Sigmoid colon (tissue), 7 donors: ENCODE data around the gene DNAJC15. TPM values are rescaled to one million over a fixed set of nuclear protein-coding genes. Genes with fewer than 3 reads are reported as not detected.

Source experiments
- DNase-seq: peaks from one replicate; pipeline ENCODE4 v3.0.0-alpha.2; 2019
- H3K27ac ChIP-seq, 4 donors: fragments of 200-600 bp; sonication (generic); one replicate each; pipeline ENCODE4 v1.5.1; 2016 to 2019; ENCODE audit warnings: mild to moderate bottlenecking in 1 of 4
- H3K27me3 ChIP-seq, 3 donors: fragments of 200-600 bp; sonication (generic); one replicate each; pipeline ENCODE4 v1.5.1; 2019; ENCODE audit warnings: mild to moderate bottlenecking in 1 of 3
- H3K36me3 ChIP-seq, 4 donors: fragments of 200-600 bp; sonication (generic); one replicate each; pipeline ENCODE4 v1.5.1; 2016 to 2019
- H3K4me1 ChIP-seq, 4 donors: fragments of 200-600 bp; sonication (generic); one replicate each; pipeline ENCODE4 v1.5.1; 2017 to 2019
- H3K4me3 ChIP-seq, 4 donors: fragments of 200-600 bp; sonication (generic); one replicate each; pipeline ENCODE4 v1.5.1; 2017 to 2019; ENCODE audit warnings: mild to moderate bottlenecking in 2 of 4, moderate library complexity in 1 of 4
- H3K9me3 ChIP-seq, 4 donors: fragments of 200-600 bp in 3 of 4; sonication (generic) in 3 of 4; one replicate each; pipeline versions ENCODE4 v1.5.1 to v1.6.1; 2013 to 2019
- EP300 ChIP-seq, 4 donors: sonication (generic); formaldehyde crosslinking; IDR thresholded peaks; one replicate each; pipeline ENCODE4 v1.6.1; 2017; ENCODE audit warnings: antibody characterized with exemption in 4 of 4
- POLR2A ChIP-seq, 2 donors: fragments of 450-650 bp; IDR thresholded peaks; one replicate each; pipeline ENCODE4 v1.6.1; 2016; ENCODE audit warnings: antibody characterized with exemption in 2 of 2, mild to moderate bottlenecking in 2 of 2, moderate library complexity in 2 of 2
- POLR2AphosphoS5 ChIP-seq, 4 donors: sonication (generic); formaldehyde crosslinking; IDR thresholded peaks; one replicate each; pipeline ENCODE4 v1.6.1; 2017; ENCODE audit warnings: antibody characterized with exemption in 4 of 4
- WGBS, 2 donors: extraction: QIAGEN DNeasy Blood & Tissue Kit; methylation state at CpG; one replicate each; pipeline ENCODE4 v1.1.7; 2013; 5-methylcytosine and 5-hydroxymethylcytosine counted together
- intact Hi-C: fragments of 100-400 bp; cut with DNase I; formaldehyde crosslinking; loops from one replicate; pipeline ENCODE4 v1.15.1; 2023
- polyA plus RNA-seq, 3 donors: library from polyadenylated mRNA; stranded (reverse); fragments of 200-250 nt; gene quantifications; one replicate each; pipeline ENCODE4 v1.2.3, GENCODE V29; 2013
- total RNA-seq, 4 donors: library from RNA; depleted of rRNA; stranded (reverse); fragments of >200 nt; gene quantifications; one replicate each; pipeline ENCODE4 v1.1.0, GENCODE V29; 2016
- TF ChIP-seq, protein P1 (sequence below), 4 experiments: fragments of 450-650 bp in 3 of 4; fragments of 200-600 bp in 1 of 4; IDR thresholded peaks; one replicate each; pipeline ENCODE4 v1.5.1; 2016 to 2019; ENCODE audit warnings: antibody characterized with exemption in 4 of 4, mild to moderate bottlenecking in 3 of 4, moderate library complexity in 2 of 4
- donor health status: healthy with polysubstance abuse.
- donor health status: Bipolar disorder and iron deficiency.
- donor health status: healthy.

DNAJC15 gene
- total and polyA plus RNA-seq, 7 donors: 13.6 to 38.8 (median 15.3) TPM

DNA sequence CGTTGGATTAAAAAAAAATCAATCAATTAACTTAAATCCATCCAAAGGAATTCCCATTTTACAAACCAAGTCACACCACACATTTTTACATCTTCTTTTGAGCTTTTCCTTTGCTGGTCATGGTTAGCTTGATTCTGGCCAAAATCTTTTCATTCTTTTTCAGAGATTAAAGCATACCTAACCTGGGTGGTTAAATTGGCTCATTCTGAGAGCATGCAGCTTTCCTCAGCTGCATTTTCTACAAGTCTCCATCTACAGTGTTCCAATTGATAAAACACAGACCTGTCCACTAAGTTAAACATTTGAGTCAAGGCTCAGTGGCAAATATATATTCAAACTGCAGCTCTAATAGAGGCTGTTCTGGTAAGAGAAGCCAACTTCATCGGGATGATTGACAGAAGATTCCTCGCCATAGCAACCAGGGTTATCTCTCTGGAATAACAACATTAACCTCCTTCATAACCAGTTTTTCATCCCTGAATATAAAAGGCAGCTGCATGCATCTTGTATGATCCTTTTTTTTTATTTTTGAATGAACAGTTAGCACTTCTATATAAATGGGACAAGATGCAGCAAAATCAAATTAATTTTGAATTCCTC, 106.2 kb downstream of the DNAJC15 start:
- TF ChIP-seq POLR2A (IDR thresholded peaks at IDR 0.05) (no peak), EP300 (IDR thresholded peaks at IDR 0.05) (no peak), POLR2AphosphoS5 (IDR thresholded peaks at IDR 0.05) (no peak)
- TF ChIP-seq, protein P1, sequence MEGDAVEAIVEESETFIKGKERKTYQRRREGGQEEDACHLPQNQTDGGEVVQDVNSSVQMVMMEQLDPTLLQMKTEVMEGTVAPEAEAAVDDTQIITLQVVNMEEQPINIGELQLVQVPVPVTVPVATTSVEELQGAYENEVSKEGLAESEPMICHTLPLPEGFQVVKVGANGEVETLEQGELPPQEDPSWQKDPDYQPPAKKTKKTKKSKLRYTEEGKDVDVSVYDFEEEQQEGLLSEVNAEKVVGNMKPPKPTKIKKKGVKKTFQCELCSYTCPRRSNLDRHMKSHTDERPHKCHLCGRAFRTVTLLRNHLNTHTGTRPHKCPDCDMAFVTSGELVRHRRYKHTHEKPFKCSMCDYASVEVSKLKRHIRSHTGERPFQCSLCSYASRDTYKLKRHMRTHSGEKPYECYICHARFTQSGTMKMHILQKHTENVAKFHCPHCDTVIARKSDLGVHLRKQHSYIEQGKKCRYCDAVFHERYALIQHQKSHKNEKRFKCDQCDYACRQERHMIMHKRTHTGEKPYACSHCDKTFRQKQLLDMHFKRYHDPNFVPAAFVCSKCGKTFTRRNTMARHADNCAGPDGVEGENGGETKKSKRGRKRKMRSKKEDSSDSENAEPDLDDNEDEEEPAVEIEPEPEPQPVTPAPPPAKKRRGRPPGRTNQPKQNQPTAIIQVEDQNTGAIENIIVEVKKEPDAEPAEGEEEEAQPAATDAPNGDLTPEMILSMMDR (IDR thresholded peaks at IDR 0.05): no peak
- Histone ChIP-seq H3K36me3 (no peaks in the 10 kb centered on the region), H3K27ac (peak overlapping the region in 1 of 4 donors; percentile 75), H3K4me1 (peaks cover 0 to 43% (median 36%) of the 10 kb centered on the region in 4 donors), H3K4me3 (no peak overlapping the region), H3K27me3 (no peaks in the 10 kb centered on the region), H3K9me3 (no peaks in the 10 kb centered on the region)
- DNase-seq: no peak
- intact Hi-C loops: no loop called here
- WGBS, 2 donors: 18 to 54% methylated on average over 3 of the region's 3 CpGs

DNA sequence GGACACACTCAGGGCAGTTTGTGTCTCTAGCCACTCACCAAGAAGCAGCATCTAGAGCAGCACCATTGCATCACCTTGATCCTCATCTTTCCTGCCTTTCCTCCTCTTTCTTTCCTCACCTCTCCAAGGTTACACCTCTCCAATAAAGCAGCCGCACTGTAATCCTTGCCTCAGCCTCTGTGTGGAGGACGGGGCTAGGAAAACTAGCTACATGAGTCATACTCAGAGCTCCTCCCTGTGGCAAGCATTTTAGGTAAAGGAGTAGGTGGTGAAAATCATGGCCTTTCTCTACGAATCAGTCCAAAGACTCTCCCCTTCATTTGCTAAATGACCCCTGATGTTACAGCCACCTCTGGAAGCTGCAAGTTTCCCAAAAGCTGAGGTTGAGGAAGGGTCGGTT, 108.9 kb downstream of the DNAJC15 start:
- Histone ChIP-seq H3K9me3 (no peaks in the 10 kb centered on the region), H3K36me3 (no peaks in the 10 kb centered on the region), H3K27me3 (no peaks in the 10 kb centered on the region), H3K27ac (no peak overlapping the region), H3K4me1 (peaks cover 0 to 42% (median 36%) of the 10 kb centered on the region in 4 donors), H3K4me3 (no peak overlapping the region)
- intact Hi-C loops: no loop called here
- 21 to 59% methylated on average over 4 of the region's 4 CpGs for WGBS, 2 donors
- no peak for DNase-seq
- TF ChIP-seq, protein P1 (IDR thresholded peaks at IDR 0.05): no peak
- no peak for TF ChIP-seq POLR2A (IDR thresholded peaks at IDR 0.05)
- no peak for TF ChIP-seq EP300 (IDR thresholded peaks at IDR 0.05)
- no peak for TF ChIP-seq POLR2AphosphoS5 (IDR thresholded peaks at IDR 0.05)

DNA sequence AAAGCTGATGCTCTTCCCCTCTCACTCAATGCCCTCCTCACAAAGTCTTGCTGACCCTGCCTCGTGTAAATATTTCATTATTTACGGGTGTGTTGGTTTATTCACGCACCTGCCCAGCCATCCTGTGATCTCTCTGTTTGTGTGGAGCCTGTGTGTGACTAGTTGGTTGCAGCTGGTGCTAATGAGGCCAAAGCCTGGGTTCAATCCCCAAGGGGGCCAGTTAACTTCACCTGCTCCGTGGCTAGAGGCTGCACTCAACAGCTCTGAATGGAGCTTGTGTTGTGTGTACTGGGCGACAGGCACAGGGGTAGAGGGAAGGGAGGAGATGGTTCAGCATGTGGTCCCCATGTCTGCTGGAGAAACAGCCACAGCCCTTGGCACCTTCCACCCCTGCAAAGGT, 109.5 kb downstream of the DNAJC15 start:
- WGBS, 2 donors: 50 to 73% methylated on average over 5 of the region's 5 CpGs
- no peak for TF ChIP-seq POLR2A (IDR thresholded peaks at IDR 0.05)
- TF ChIP-seq, protein P1 (IDR thresholded peaks at IDR 0.05): no peak
- TF ChIP-seq POLR2AphosphoS5 (IDR thresholded peaks at IDR 0.05): no peak
- no peak for TF ChIP-seq EP300 (IDR thresholded peaks at IDR 0.05)
- Histone ChIP-seq H3K27ac (no peak overlapping the region), H3K27me3 (no peaks in the 10 kb centered on the region), H3K4me3 (no peak overlapping the region), H3K36me3 (no peaks in the 10 kb centered on the region), H3K9me3 (no peaks in the 10 kb centered on the region), H3K4me1 (peaks cover 0 to 35% (median 31%) of the 10 kb centered on the region in 4 donors)
- intact Hi-C loops: no loop called here
- no peak for DNase-seq

DNA sequence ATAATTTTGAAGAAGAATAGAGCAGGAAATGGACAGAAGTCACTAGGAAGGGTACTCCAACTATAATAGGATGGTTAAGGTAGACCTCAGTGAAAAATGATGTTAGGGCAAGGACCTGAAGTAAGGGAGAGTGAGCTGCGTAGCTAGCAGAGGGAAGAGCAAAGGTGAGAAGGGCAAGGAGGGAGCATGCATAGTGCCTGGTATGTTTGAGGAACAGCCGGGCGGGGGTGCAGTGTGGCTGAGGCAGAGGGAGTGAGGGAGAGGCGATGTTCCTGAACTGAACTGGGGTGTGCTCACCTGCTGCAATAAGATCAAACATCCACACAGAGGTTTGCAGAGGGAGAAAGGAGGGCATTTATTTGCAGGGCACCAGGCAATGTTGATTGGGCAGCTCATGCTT, 110.4 kb downstream of the DNAJC15 start:
- DNase-seq: no peak
- no peaks in the 10 kb centered on the region for H3K9me3 ChIP-seq
- no peaks in the 10 kb centered on the region for H3K36me3 ChIP-seq
- no peaks in the 10 kb centered on the region for H3K27me3 ChIP-seq
- no peak overlapping the region for H3K4me3 ChIP-seq
- H3K27ac ChIP-seq: no peak overlapping the region
- WGBS, 2 donors: 54 to 77% methylated on average over 4 of the region's 4 CpGs
- H3K4me1 ChIP-seq: peaks cover 0 to 27% (median 22%) of the 10 kb centered on the region in 4 donors
- intact Hi-C loops: no loop called here
- TF ChIP-seq, protein P1 (IDR thresholded peaks at IDR 0.05): no peak
- TF ChIP-seq EP300 (IDR thresholded peaks at IDR 0.05) (no peak), POLR2AphosphoS5 (IDR thresholded peaks at IDR 0.05) (no peak), POLR2A (IDR thresholded peaks at IDR 0.05) (no peak)

DNA sequence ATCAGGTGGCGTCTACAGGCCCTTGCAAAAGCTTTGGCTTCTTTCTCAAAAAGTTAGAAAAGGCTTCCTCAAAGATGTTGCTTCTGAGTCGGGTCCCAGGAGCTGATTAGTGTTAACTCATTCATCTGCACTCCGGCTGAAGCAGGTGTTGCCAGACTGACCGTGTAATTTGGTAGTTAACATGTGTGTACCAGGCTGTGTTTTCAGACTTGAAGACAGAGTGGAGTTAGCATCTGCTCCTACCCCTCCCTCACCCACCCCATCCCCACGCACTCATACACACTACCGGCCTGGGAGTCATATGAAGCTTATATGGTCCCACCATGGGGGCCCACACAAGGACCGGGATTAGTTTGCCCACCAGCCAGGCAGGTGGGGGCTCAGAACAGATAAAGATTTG, 111.5 kb downstream of the DNAJC15 start:
- WGBS, 2 donors: 91 to 92% methylated on average over 7 of the region's 7 CpGs
- Histone ChIP-seq H3K4me3 (no peak overlapping the region), H3K4me1 (peaks cover 0 to 24% (median 12%) of the 10 kb centered on the region in 4 donors), H3K36me3 (no peaks in the 10 kb centered on the region), H3K9me3 (no peaks in the 10 kb centered on the region), H3K27ac (no peak overlapping the region), H3K27me3 (no peaks in the 10 kb centered on the region)
- TF ChIP-seq, protein P1 (IDR thresholded peaks at IDR 0.05): no peak
- intact Hi-C loops: no loop called here
- no peak for DNase-seq
